Heart left ventricle (tissue), 13 donors: Measurements from ENCODE around the gene PRR14.
"Not testable (repeated sequence)": the region's sequence is repeated elsewhere in the genome, so short reads cannot be mapped to it uniquely, and the experiment has no call there.

Source experiments
- CTCF ChIP-seq, 12 donors: fragments of 200-600 bp; sonication (generic) in 4 of 12; IDR thresholded peaks; one replicate each; pipeline versions ENCODE4 v1.5.0 to v1.8.0; 2018 to 2022; ENCODE audit warnings: antibody characterized with exemption in 12 of 12, mild to moderate bottlenecking in 5 of 12
- POLR2A ChIP-seq, 2 donors: fragments of 450-650 bp; IDR thresholded peaks; one replicate each; pipeline ENCODE4 v1.6.1; 2017; ENCODE audit warnings: antibody characterized with exemption in 2 of 2, mild to moderate bottlenecking in 2 of 2, moderate library complexity in 2 of 2
- donor health status: ischemic (EF 13 %, LVEDD 7.1; RV severe dilation, severe dysfunction).
- donor health status: DM: no; HTN: yes; CAD: no.
- donor health status: DM: no; HTN: no; CAD: no.
- donor health status: ischemic (EF 25% LVEDD 6.9; RV normal size, moderate dysfunction).
- donor health status: ischemic (EF 25% LVEDD 5.7; RV mildly dilated, moderate dysfunction).
- donor health status: ischemic (EF 35%, LVEDD 5.7; RV mildly dilated, moderate dysfunction).
- donor health status: nonischemic (EF 11% LVEDD 7.7; RV severe dilation, severe dysfunction).
- donor health status: DM: yes; HTN: yes; CAD: no.
- donor health status: PGD.
- donor health status: ischemic (EF 29% LVEDD 5.4; RV normal size, mild dysfunction).
- donor health status: nonischemic (EF 23%, LVEDD 6.1; RV moderate dilation, normal function).

GRCh38 chr16:30637139-30637538 is 13.6 kb upstream of the PRR14 start:
- TF ChIP-seq CTCF, POLR2A (IDR thresholded peaks at IDR 0.05): not testable (repeated sequence)
